H9 (cell line): ENCODE results near the gene C11orf21. TPM values are rescaled to one million over a fixed set of nuclear protein-coding genes. Genes with fewer than 3 reads are reported as not detected.

Source experiments
- DNase-seq: peaks from one replicate; pipeline ENCODE4 v3.0.0-alpha.2; 2017
- H2AFZ ChIP-seq: one replicate; pipeline ENCODE4 v1.6.1; 2013; ENCODE audit warnings: mild to moderate bottlenecking, low read length, control low read depth, moderate library complexity
- H2AK5ac ChIP-seq: 2 replicates; pipeline ENCODE4 v1.6.1; 2013; ENCODE audit warnings: low read length, control low read depth, mixed read lengths; ENCODE audit not compliant: insufficient read length
- H2BK120ac ChIP-seq: one replicate; pipeline ENCODE4 v1.6.1; 2013; ENCODE audit warnings: low read depth, mild to moderate bottlenecking, low read length, control low read depth, inconsistent platforms; ENCODE audit not compliant: poor library complexity, severe bottlenecking
- H2BK12ac ChIP-seq: 2 replicates; pipeline ENCODE4 v1.6.1; 2013; ENCODE audit warnings: low read length, control low read depth, mixed read lengths, low read depth; ENCODE audit not compliant: insufficient read length
- H2BK15ac ChIP-seq: 2 replicates; pipeline ENCODE4 v1.6.1; 2013; ENCODE audit warnings: low read depth, low read length, control low read depth
- H2BK20ac ChIP-seq: one replicate; pipeline ENCODE4 v1.6.1; 2013; ENCODE audit warnings: low read depth, mild to moderate bottlenecking, low read length, control low read depth, inconsistent platforms; ENCODE audit not compliant: poor library complexity, severe bottlenecking
- H2BK5ac ChIP-seq: 2 replicates; pipeline ENCODE4 v1.6.1; 2013; ENCODE audit warnings: low read length, control low read depth, mixed read lengths; ENCODE audit not compliant: insufficient read length
- H3K14ac ChIP-seq: 2 replicates; pipeline ENCODE4 v1.6.1; 2013; ENCODE audit warnings: low read length, control low read depth; ENCODE audit not compliant: insufficient read depth
- H3K18ac ChIP-seq: 2 replicates; pipeline ENCODE4 v1.6.1; 2013; ENCODE audit warnings: low read depth, mild to moderate bottlenecking, mixed read lengths, low read length, control low read depth; ENCODE audit not compliant: insufficient read length
- H3K23ac ChIP-seq: 2 replicates; pipeline ENCODE4 v1.6.1; 2013; ENCODE audit warnings: low read length, control low read depth, mixed read lengths, low read depth; ENCODE audit not compliant: insufficient read length
- H3K23me2 ChIP-seq: 2 replicates; pipeline ENCODE4 v1.6.1; 2013; ENCODE audit warnings: low read depth, mild to moderate bottlenecking, mixed read lengths, low read length, control low read depth; ENCODE audit not compliant: insufficient read length, poor library complexity, severe bottlenecking
- H3K27ac ChIP-seq: 2 replicates; pipeline ENCODE4 v1.5.1; 2013; ENCODE audit warnings: low read length, control low read depth, mixed read lengths, low read depth; ENCODE audit not compliant: insufficient read length
- H3K27me3 ChIP-seq: 2 replicates; pipeline ENCODE4 v1.6.1; 2013; ENCODE audit warnings: low read length, control low read depth, inconsistent platforms; ENCODE audit not compliant: insufficient read depth
- H3K4ac ChIP-seq: 2 replicates; pipeline ENCODE4 v1.6.1; 2013; ENCODE audit warnings: low read depth, mild to moderate bottlenecking, control low read depth, inconsistent platforms, low read length, moderate library complexity
- H3K4me1 ChIP-seq: 2 replicates; pipeline ENCODE4 v1.6.1; 2013; ENCODE audit warnings: low read length, control low read depth, inconsistent platforms; ENCODE audit not compliant: insufficient read depth
- H3K4me2 ChIP-seq: 2 replicates; pipeline ENCODE4 v1.6.1; 2013; ENCODE audit warnings: low read length, control low read depth, mixed read lengths; ENCODE audit not compliant: insufficient read length, insufficient read depth
- H3K56ac ChIP-seq: 2 replicates; pipeline ENCODE4 v1.6.1; 2013; ENCODE audit warnings: low read depth, mild to moderate bottlenecking, mixed read lengths, low read length, control low read depth; ENCODE audit not compliant: insufficient read length
- H3K79me1 ChIP-seq: 2 replicates; pipeline ENCODE4 v1.6.1; 2013; ENCODE audit warnings: low read depth, mild to moderate bottlenecking, moderate library complexity, low read length, control low read depth, inconsistent platforms; ENCODE audit not compliant: insufficient read depth, poor library complexity, severe bottlenecking
- H3K79me2 ChIP-seq: 2 replicates; pipeline ENCODE4 v1.6.1; 2013; ENCODE audit warnings: low read length, control low read depth, inconsistent platforms; ENCODE audit not compliant: insufficient read depth
- H3K9ac ChIP-seq: 2 replicates; pipeline ENCODE4 v1.6.1; 2013; ENCODE audit warnings: low read length, control low read depth, mixed read lengths; ENCODE audit not compliant: insufficient read length; ENCODE audit errors: extremely low read depth
- H3K9me3 ChIP-seq: one replicate; pipeline ENCODE4 v1.6.1; 2013; ENCODE audit warnings: low read depth, low read length, inconsistent platforms; ENCODE audit not compliant: control insufficient read depth
- H3T11ph ChIP-seq: one replicate; pipeline ENCODE4 v1.6.1; 2013; ENCODE audit warnings: mild to moderate bottlenecking, low read length, control low read depth, inconsistent platforms
- H4K20me1 ChIP-seq: one replicate; pipeline ENCODE4 v1.6.1; 2013; ENCODE audit not compliant: control insufficient read depth, insufficient read length, insufficient read depth
- H4K5ac ChIP-seq: 2 replicates; pipeline ENCODE4 v1.6.1; 2013; ENCODE audit warnings: low read depth, mild to moderate bottlenecking, mixed read lengths, low read length, control low read depth; ENCODE audit not compliant: insufficient read length
- H4K8ac ChIP-seq: replicated peaks from 2 replicates; pipeline ENCODE4 v1.6.1; 2013; ENCODE audit warnings: low read length, control low read depth, mixed read lengths, low read depth; ENCODE audit not compliant: insufficient read length
- H4K91ac ChIP-seq: 2 replicates; pipeline ENCODE4 v1.6.1; 2013; ENCODE audit warnings: low read depth, mild to moderate bottlenecking, moderate library complexity, mixed read lengths, low read length, control low read depth; ENCODE audit not compliant: insufficient read length
- H3K27ac Mint-ChIP-seq, 3 experiments: 2 replicates in 2 of 3; 3 replicates in 1 of 3; pipeline ENCODE4 v1.8.0; 2020 to 2021; ENCODE audit warnings: mixed read lengths in 3 of 3, mild to moderate bottlenecking in 1 of 3, moderate library complexity in 1 of 3
- H3K27me3 Mint-ChIP-seq: 2 replicates; pipeline ENCODE4 v1.8.0; 2021; ENCODE audit warnings: low read depth, mild to moderate bottlenecking, moderate library complexity, mixed read lengths
- H3K36me3 Mint-ChIP-seq, 3 experiments: 2 replicates in 2 of 3; 3 replicates in 1 of 3; pipeline ENCODE4 v1.8.0; 2020 to 2021; ENCODE audit warnings: low read depth in 3 of 3, mixed read lengths in 3 of 3; ENCODE audit not compliant: insufficient read depth in 1 of 3
- H3K4me1 Mint-ChIP-seq, 2 experiments: 2 replicates each; pipeline ENCODE4 v1.8.0; 2020; ENCODE audit warnings: mixed read lengths in 2 of 2
- H3K4me3 Mint-ChIP-seq, 2 experiments: 2 replicates in 1 of 2; 3 replicates in 1 of 2; pipeline ENCODE4 v1.8.0; 2020 to 2021; ENCODE audit warnings: mild to moderate bottlenecking in 2 of 2, mixed read lengths in 2 of 2, moderate library complexity in 1 of 2
- H3K9me3 Mint-ChIP-seq, 2 experiments: 2 replicates in 1 of 2; 3 replicates in 1 of 2; pipeline ENCODE4 v1.8.0; 2020; ENCODE audit warnings: mild to moderate bottlenecking in 2 of 2, mixed read lengths in 2 of 2, moderate library complexity in 1 of 2
- WGBS: extraction: QIAGEN DNeasy Blood & Tissue Kit; methylation state at CpG from one replicate; pipeline ENCODE4 v1.1.7; 2013; ENCODE audit warnings: missing lambda C conversion rate, low lambda C conversion rate, mixed read lengths; ENCODE audit not compliant: insufficient read length; ENCODE audit errors: extremely low coverage; 5-methylcytosine and 5-hydroxymethylcytosine counted together
- total RNA-seq: library from RNA; stranded (reverse); gene quantifications from 2 replicates; pipeline ENCODE4 v1.2.1, GENCODE V29; 2021
- TF ChIP-seq, protein P1 (sequence below): fragments of 200-600 bp; sonication (generic); conservative IDR thresholded peaks from 3 replicates; pipeline ENCODE4 v1.8.0; 2021; ENCODE audit warnings: antibody characterized with exemption, mild to moderate bottlenecking

C11orf21 gene
- total RNA-seq, 1 experiment from 2014 or later, result not detected

GRCh38 chr11:2327032-2327431 lies 25.3 kb upstream of the C11orf21 start:
- no peak overlapping the region for H3K18ac ChIP-seq
- H4K20me1 ChIP-seq, result no peaks in the 10 kb centered on the region
- H3K79me2 ChIP-seq, result no peaks in the 10 kb centered on the region
- H2AFZ ChIP-seq, result no peak overlapping the region
- no peak overlapping the region for H3K4me2 ChIP-seq
- H2AK5ac ChIP-seq, result no peak overlapping the region
- H2BK15ac ChIP-seq, result no peak overlapping the region
- no peak overlapping the region for H2BK12ac ChIP-seq
- WGBS, result no CpG with 5 or more reads among the region's 11 CpGs
- no peak overlapping the region for H3K14ac ChIP-seq
- H3K4me1 Mint-ChIP-seq, result peaks cover 11 to 14% of the 10 kb centered on the region in 2 experiments; a peak in 3 of 4 replicates
- peaks cover 11 to 18% (median 12%) of the 10 kb centered on the region in 3 experiments; a peak in 6 of 7 replicates for H3K36me3 Mint-ChIP-seq
- no peak overlapping the region for H2BK20ac ChIP-seq
- H3K27ac Mint-ChIP-seq, result no peak overlapping the region
- H4K8ac ChIP-seq, result no peak overlapping the region
- no peak overlapping the region for H3K56ac ChIP-seq
- no peak for DNase-seq
- H4K91ac ChIP-seq, result no peak overlapping the region
- no peak overlapping the region for H3K9ac ChIP-seq
- H3K27ac ChIP-seq, result no peak overlapping the region
- H3K79me1 ChIP-seq, result no peaks in the 10 kb centered on the region
- H3K9me3 ChIP-seq, result peaks cover 5% of the 10 kb centered on the region
- H4K5ac ChIP-seq, result no peak overlapping the region
- H3K9me3 Mint-ChIP-seq, result peaks cover 22 to 33% of the 10 kb centered on the region in 2 experiments
- H3K4ac ChIP-seq, result no peak overlapping the region
- H2BK120ac ChIP-seq, result no peak overlapping the region
- H3T11ph ChIP-seq, result no peak overlapping the region
- TF ChIP-seq, protein P1, sequence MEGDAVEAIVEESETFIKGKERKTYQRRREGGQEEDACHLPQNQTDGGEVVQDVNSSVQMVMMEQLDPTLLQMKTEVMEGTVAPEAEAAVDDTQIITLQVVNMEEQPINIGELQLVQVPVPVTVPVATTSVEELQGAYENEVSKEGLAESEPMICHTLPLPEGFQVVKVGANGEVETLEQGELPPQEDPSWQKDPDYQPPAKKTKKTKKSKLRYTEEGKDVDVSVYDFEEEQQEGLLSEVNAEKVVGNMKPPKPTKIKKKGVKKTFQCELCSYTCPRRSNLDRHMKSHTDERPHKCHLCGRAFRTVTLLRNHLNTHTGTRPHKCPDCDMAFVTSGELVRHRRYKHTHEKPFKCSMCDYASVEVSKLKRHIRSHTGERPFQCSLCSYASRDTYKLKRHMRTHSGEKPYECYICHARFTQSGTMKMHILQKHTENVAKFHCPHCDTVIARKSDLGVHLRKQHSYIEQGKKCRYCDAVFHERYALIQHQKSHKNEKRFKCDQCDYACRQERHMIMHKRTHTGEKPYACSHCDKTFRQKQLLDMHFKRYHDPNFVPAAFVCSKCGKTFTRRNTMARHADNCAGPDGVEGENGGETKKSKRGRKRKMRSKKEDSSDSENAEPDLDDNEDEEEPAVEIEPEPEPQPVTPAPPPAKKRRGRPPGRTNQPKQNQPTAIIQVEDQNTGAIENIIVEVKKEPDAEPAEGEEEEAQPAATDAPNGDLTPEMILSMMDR, result no peak
- H3K4me3 Mint-ChIP-seq, result no peak overlapping the region
- H3K23me2 ChIP-seq, result no peaks in the 10 kb centered on the region
- no peaks in the 10 kb centered on the region for H3K27me3 ChIP-seq
- H3K4me1 ChIP-seq, result no peaks in the 10 kb centered on the region
- H3K23ac ChIP-seq, result no peak overlapping the region
- H3K27me3 Mint-ChIP-seq, result peaks cover 54% of the 10 kb centered on the region
- H2BK5ac ChIP-seq, result no peak overlapping the region
